Measurements from ENCODE around the gene HSPA8. TPM values are rescaled to one million over a fixed set of nuclear protein-coding genes. Genes with fewer than 3 reads are reported as not detected.
"Not testable (repeated sequence)": the region's sequence is repeated elsewhere in the genome, so short reads cannot be mapped to it uniquely, and the experiment has no call there.

HSPA8 gene
- total RNA-seq = 1,000 to 10,000 TPM; 1,065 to 2,111 (median 1,258) TPM

DNA sequence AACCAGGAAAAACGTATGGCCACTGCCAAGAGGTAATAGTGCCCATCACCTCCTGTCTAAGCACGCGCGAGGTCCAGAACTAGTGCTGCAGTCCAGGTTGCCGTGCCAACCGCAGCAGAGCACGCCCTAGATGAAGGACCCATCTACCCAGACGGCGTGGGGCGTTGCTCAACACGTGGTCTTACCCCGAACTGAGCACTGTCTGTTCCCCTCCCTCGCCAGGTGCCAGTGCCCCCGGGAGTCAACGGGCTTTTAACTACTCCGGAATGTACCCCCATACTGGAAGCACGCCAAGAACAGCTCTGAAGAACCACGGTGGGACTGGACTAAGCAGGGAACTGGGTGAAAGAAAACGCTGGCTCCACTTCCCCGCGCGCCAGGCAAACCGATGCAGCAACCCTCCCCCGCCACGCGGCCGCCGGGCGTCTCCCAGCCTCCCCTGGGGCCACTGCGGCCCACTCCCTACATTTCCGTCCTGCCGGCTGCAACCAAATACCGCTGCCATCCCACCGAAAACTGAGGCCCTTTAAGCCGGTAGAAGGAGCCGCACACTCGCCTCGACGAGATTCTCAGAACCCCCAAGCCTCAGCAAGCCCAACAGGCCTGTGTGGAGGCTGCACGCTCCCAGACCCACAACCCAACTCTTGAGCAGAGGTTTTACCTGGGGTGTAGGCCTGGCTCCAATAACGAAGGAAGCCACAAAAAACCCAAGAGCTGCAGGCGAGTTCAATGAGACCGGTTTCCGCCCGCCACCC, at the start of gene HSPA8:
Gene HSPA8, minus strand, starts transcription at position 734 of the 755 bp plus-strand sequence. CDS start 812 bp downstream, outside the sequence.
- in situ Hi-C loops (cut with MboI; ENCODE audit: low pct_unique_long_range_greater_than_20kb in 2 of 9, low sequenced_read_pairs in 9 of 9, unreplicated experiment in 9 of 9) = no loop called here
- peak; percentile 1 to 24 (median 8) for ATAC-seq (replicated peaks in 6 of 8)
- WGBS, 10 experiments = 0% methylated on average over 1 to 11 of the region's 45 CpGs; no CpG with 5 or more reads in 3 of the 10 experiments
- peak within 1 kb of the TSS; percentile 100 for H3K27ac ChIP-seq
- peaks cover 25 to 39% of the 10 kb centered on the region in 2 donors for H3K4me1 ChIP-seq (replicated peaks in 1 of 2)
- peak within 1 kb of the TSS; percentile 57 to 95 (median 81) for H3K4me3 ChIP-seq

DNA sequence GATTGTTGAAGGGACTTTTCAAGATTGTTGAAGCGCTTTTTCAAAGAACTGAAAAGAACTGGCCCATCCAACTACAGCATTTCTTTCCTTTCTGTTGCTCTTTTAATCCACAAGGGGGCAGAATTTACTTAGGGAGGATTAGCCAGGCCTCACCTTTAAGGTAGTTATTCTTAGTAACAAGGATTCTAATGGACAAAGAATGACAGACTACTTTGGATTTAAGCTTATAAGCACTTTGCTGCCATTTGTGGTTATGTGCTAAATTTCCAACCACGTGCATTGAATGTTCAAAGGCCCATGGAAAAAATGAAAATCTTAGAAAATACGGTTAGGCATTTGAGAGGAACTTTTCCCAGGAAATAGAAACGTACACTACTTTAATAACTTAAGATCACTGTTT, 49.5 kb upstream of the HSPA8 start:
- no peak overlapping the region for H3K4me3 ChIP-seq
- 0 to 100% (median 68%) methylated on average over 1 to 4 of the region's 4 CpGs for WGBS, 10 experiments
- peak in 7 of 8 experiments; percentile 43 to 56 (median 49) for ATAC-seq (replicated peaks in 6 of 8)
- peaks cover 0 to 4% of the 10 kb centered on the region in 2 donors for H3K4me1 ChIP-seq (replicated peaks in 1 of 2)
- in situ Hi-C loops (cut with MboI; ENCODE audit: low pct_unique_long_range_greater_than_20kb in 2 of 9, low sequenced_read_pairs in 9 of 9, unreplicated experiment in 9 of 9) = loop anchor here (5.0 to 25.0 kb wide), 4 partner anchors 126 to 376 kb away; no protein-coding TSS in a partner anchor
- H3K27ac ChIP-seq = no peak overlapping the region

DNA sequence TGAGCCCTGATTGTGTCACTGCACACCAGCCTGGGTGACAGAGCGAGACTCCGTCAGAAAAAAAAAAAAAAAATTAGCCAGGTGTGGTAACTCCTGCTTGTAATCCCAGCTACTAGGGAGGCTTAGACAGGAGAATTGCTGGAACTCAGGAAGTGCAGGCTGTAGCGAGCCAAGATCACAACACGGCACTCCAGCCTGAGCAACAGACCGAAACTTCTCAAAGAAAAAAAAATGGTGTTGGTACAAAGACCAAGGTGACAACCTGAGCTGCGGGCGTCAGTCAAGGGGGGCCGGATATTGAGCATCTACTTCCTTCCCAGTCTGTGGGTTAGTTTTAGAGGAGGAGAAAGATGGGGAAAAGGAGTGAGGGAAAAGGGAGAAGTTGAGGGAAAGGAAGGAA, 48.5 kb upstream of the HSPA8 start:
- no peak overlapping the region for H3K27ac ChIP-seq
- no peak for ATAC-seq (replicated peaks in 6 of 8)
- peaks cover 0 to 6% of the 10 kb centered on the region in 2 donors for H3K4me1 ChIP-seq (replicated peaks in 1 of 2)
- 63 to 100% (median 96%) methylated on average over 1 to 5 of the region's 8 CpGs; no CpG with 5 or more reads in 1 of the 10 experiments for WGBS, 10 experiments
- H3K4me3 ChIP-seq = no peak overlapping the region
- in situ Hi-C loops (cut with MboI; ENCODE audit: low pct_unique_long_range_greater_than_20kb in 2 of 9, low sequenced_read_pairs in 9 of 9, unreplicated experiment in 9 of 9) = loop anchor here (5.0 to 25.0 kb wide), 4 partner anchors 127 to 377 kb away; no protein-coding TSS in a partner anchor

GRCh38 chr11:123107945-123108495, 46.1 kb upstream of the HSPA8 start:
- 60 to 100% (median 88%) methylated on average over 2 to 4 of the region's 4 CpGs; no CpG with 5 or more reads in 5 of the 10 experiments for WGBS, 10 experiments
- no peak overlapping the region for H3K27ac ChIP-seq
- in situ Hi-C loops (cut with MboI; ENCODE audit: low pct_unique_long_range_greater_than_20kb in 2 of 9, low sequenced_read_pairs in 9 of 9, unreplicated experiment in 9 of 9) = loop anchor here in 6 of 9 experiments (10.0 to 25.0 kb wide), 3 partner anchors 129 to 379 kb away; no protein-coding TSS in a partner anchor
- no peak for ATAC-seq (replicated peaks in 6 of 8)
- H3K4me1 ChIP-seq (replicated peaks in 1 of 2) = peaks cover 0 to 6% of the 10 kb centered on the region in 2 donors
- no peak overlapping the region for H3K4me3 ChIP-seq

GRCh38 chr11:123104697-123105096, 42.8 kb upstream of the HSPA8 start:
- peaks cover 0 to 6% of the 10 kb centered on the region in 2 donors for H3K4me1 ChIP-seq (replicated peaks in 1 of 2)
- no peak overlapping the region for H3K4me3 ChIP-seq
- ATAC-seq (replicated peaks in 6 of 8) = no peak
- in situ Hi-C loops (cut with MboI; ENCODE audit: low pct_unique_long_range_greater_than_20kb in 2 of 9, low sequenced_read_pairs in 9 of 9, unreplicated experiment in 9 of 9) = loop anchor here in 6 of 9 experiments (10.0 to 25.0 kb wide), 3 partner anchors 133 to 383 kb away; no protein-coding TSS in a partner anchor
- 92 to 100% (median 100%) methylated on average over 1 to 3 of the region's 3 CpGs; no CpG with 5 or more reads in 6 of the 10 experiments for WGBS, 10 experiments
- H3K27ac ChIP-seq = no peak overlapping the region

DNA sequence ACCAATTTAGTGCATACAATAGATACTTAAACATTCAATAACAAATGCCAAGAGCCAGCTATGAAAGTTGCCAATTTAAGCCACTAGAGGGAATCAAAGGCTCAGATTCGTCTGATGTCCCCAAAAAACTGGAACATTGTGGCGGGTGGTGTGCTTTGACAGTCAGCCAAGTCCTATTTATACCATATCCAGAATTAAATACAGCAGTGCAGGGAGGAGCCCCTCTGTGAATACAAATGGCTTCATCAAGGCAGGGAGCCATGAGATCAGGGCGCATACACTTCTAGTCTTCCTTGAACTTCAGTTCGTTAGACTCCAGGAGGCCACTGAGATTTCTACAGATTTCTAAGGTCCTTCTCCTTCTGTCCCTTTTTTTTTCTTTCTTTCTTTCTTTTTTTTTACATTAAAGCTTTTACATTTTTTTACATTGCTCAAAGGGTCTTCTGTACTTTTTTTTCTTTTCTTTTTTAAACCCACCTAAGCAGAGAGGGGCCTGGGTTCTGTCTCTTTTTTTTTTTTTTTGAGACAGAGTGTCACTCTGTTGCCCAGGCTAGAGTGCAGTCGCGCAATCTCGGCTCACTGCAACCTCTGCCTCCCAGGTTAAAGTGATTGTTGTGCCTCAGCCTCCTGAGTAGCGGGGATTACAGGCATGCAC, 41.5 kb upstream of the HSPA8 start:
- peaks cover 0 to 10% of the 10 kb centered on the region in 2 donors for H3K4me1 ChIP-seq (replicated peaks in 1 of 2)
- H3K27ac ChIP-seq = no peak overlapping the region
- 0 to 87% (median 66%) methylated on average over 2 to 8 of the region's 8 CpGs for WGBS, 10 experiments
- in situ Hi-C loops (cut with MboI; ENCODE audit: low pct_unique_long_range_greater_than_20kb in 2 of 9, low sequenced_read_pairs in 9 of 9, unreplicated experiment in 9 of 9) = loop anchor here in 6 of 9 experiments (10.0 to 25.0 kb wide), 3 partner anchors 134 to 384 kb away; no protein-coding TSS in a partner anchor
- peak; percentile 71 to 99 (median 84) for ATAC-seq (replicated peaks in 6 of 8)
- H3K4me3 ChIP-seq = no peak overlapping the region

- Histone ChIP-seq H3K4me3 (no peak overlapping the region), H3K4me1 (replicated peaks in 1 of 2) (peaks cover 0 to 4% of the 10 kb centered on the region in 2 donors), H3K27ac (no peak overlapping the region)
- in situ Hi-C loops (cut with MboI; ENCODE audit: low pct_unique_long_range_greater_than_20kb in 2 of 9, low sequenced_read_pairs in 9 of 9, unreplicated experiment in 9 of 9) = loop anchor here in 6 of 9 experiments (10.0 to 25.0 kb wide), 3 partner anchors 137 to 387 kb away; no protein-coding TSS in a partner anchor
- WGBS, 10 experiments = 40 to 100% (median 67%) methylated on average over 1 to 4 of the region's 7 CpGs; no CpG with 5 or more reads in 2 of the 10 experiments
- peak in 4 of 8 experiments; percentile 29 to 43 (median 30) for ATAC-seq (replicated peaks in 6 of 8)
These were observed 38.6 kb upstream of the HSPA8 start for GRCh38 chr11:123100379-123101085.

DNA sequence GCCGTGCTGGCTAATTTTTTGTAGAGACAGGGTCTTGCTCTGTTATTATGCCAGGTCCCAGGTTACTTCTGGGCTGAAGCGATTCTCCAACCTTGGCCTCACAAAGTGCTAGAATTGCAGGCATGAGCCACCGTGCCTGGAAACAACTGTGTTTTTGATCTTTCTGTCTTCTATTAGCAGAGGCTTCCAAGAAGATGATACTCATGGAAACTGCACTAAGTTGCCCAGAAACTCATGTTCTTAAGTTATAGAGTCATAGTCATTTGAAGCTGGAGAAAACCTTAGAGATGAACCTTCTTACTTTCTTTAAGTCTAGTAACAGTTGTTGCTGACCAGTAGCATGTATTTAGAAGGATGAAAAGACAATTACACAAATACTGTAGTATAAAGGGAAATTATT, 37.1 kb upstream of the HSPA8 start:
- no peak for ATAC-seq (replicated peaks in 6 of 8)

GRCh38 chr11:123093739-123094138, 31.8 kb upstream of the HSPA8 start:
- no peak overlapping the region for H3K4me3 ChIP-seq
- WGBS, 10 experiments = 0 to 100% (median 91%) methylated on average over 1 to 3 of the region's 3 CpGs; no CpG with 5 or more reads in 2 of the 10 experiments
- ATAC-seq (replicated peaks in 6 of 8) = peak in 1 of 8 experiments; percentile 66
- no peak overlapping the region for H3K27ac ChIP-seq
- no peaks in the 10 kb centered on the region for H3K4me1 ChIP-seq (replicated peaks in 1 of 2)
- in situ Hi-C loops (cut with MboI; ENCODE audit: low pct_unique_long_range_greater_than_20kb in 2 of 9, low sequenced_read_pairs in 9 of 9, unreplicated experiment in 9 of 9) = no loop called here

More for the DNA sequence above, 37.1 kb upstream of the HSPA8 start:
- in situ Hi-C loops (cut with MboI; ENCODE audit: low pct_unique_long_range_greater_than_20kb in 2 of 9, low sequenced_read_pairs in 9 of 9, unreplicated experiment in 9 of 9) = no loop called here
- H3K27ac ChIP-seq = no peak overlapping the region
- no peak overlapping the region for H3K4me3 ChIP-seq
- H3K4me1 ChIP-seq (replicated peaks in 1 of 2) = peaks cover 0 to 4% of the 10 kb centered on the region in 2 donors
- 33 to 100% (median 76%) methylated on average over 1 to 3 of the region's 3 CpGs; no CpG with 5 or more reads in 4 of the 10 experiments for WGBS, 10 experiments

GRCh38 chr11:123091506-123091905, 29.6 kb upstream of the HSPA8 start:
- Histone ChIP-seq H3K4me3 (no peak overlapping the region), H3K4me1 (replicated peaks in 1 of 2) (no peaks in the 10 kb centered on the region), H3K27ac (no peak overlapping the region)
- no peak for ATAC-seq (replicated peaks in 6 of 8)
- WGBS, 10 experiments = 50 to 85% (median 79%) methylated on average over 1 to 5 of the region's 6 CpGs; no CpG with 5 or more reads in 4 of the 10 experiments
- in situ Hi-C loops (cut with MboI; ENCODE audit: low pct_unique_long_range_greater_than_20kb in 2 of 9, low sequenced_read_pairs in 9 of 9, unreplicated experiment in 9 of 9) = no loop called here

- H3K27ac ChIP-seq; H3K4me1 ChIP-seq (replicated peaks in 1 of 2); in situ Hi-C loops (cut with MboI; ENCODE audit: low pct_unique_long_range_greater_than_20kb in 2 of 9, low sequenced_read_pairs in 9 of 9, unreplicated experiment in 9 of 9); ATAC-seq (replicated peaks in 6 of 8); H3K4me3 ChIP-seq: not testable (repeated sequence)
- WGBS, 10 experiments = 76 to 96% (median 93%) methylated on average over 3 to 8 of the region's 8 CpGs; no CpG with 5 or more reads in 4 of the 10 experiments
These were observed 28.2 kb upstream of the HSPA8 start for GRCh38 chr11:123090168-123090567.

- H3K27ac ChIP-seq = not testable (repeated sequence)
These were observed 27.0 kb upstream of the HSPA8 start for GRCh38 chr11:123088896-123089295.

More at GRCh38 chr11:123088896-123089295, 27.0 kb upstream of the HSPA8 start:
- WGBS, 10 experiments = 87 to 100% (median 94%) methylated on average over 1 to 8 of the region's 10 CpGs; no CpG with 5 or more reads in 2 of the 10 experiments
- in situ Hi-C loops (cut with MboI; ENCODE audit: low pct_unique_long_range_greater_than_20kb in 2 of 9, low sequenced_read_pairs in 9 of 9, unreplicated experiment in 9 of 9); H3K4me1 ChIP-seq (replicated peaks in 1 of 2); ATAC-seq (replicated peaks in 6 of 8); H3K4me3 ChIP-seq: not testable (repeated sequence)
